Choroid plexus epithelial cell (primary cell): ENCODE data around the gene OR52I2.

Experiments
- DNase-seq: peaks from one replicate; pipeline ENCODE4 v3.0.0-alpha.2; 2010; ENCODE audit warnings: low read depth
- H3K4me3 ChIP-seq: 2 replicates; pipeline ENCODE4 v1.5.1; 2011; ENCODE audit warnings: low read depth, mild to moderate bottlenecking, control low read depth, low read length, moderate library complexity
- TF ChIP-seq, protein P1 (sequence below): conservative IDR thresholded peaks from 2 replicates; pipeline ENCODE4 v1.5.1; 2011; ENCODE audit warnings: low read depth, mild to moderate bottlenecking, control low read depth, inconsistent platforms, low read length, moderate library complexity

The OR52I2 gene

DNA sequence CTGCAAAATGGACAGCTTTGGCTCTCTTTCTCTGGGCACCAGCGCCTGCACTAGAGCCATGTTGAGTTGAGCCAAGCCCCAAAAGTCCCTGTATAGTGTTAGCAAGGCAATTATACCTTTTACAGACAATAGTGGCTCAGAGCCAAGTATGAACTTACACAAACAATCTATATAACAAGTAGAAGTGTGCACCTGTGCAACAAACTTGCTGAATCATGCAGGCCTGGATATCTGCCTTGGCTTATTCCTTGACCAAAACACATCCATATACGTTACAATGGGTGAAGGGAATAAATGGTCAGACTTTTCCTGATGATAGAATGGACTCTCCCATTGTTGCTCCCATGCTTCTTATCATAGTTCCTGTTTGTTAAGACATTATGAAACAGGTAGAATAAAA lies 3.8 kb upstream of the OR52I2 start:
- no peak overlapping the region for H3K4me3 ChIP-seq
- TF ChIP-seq, protein P1, sequence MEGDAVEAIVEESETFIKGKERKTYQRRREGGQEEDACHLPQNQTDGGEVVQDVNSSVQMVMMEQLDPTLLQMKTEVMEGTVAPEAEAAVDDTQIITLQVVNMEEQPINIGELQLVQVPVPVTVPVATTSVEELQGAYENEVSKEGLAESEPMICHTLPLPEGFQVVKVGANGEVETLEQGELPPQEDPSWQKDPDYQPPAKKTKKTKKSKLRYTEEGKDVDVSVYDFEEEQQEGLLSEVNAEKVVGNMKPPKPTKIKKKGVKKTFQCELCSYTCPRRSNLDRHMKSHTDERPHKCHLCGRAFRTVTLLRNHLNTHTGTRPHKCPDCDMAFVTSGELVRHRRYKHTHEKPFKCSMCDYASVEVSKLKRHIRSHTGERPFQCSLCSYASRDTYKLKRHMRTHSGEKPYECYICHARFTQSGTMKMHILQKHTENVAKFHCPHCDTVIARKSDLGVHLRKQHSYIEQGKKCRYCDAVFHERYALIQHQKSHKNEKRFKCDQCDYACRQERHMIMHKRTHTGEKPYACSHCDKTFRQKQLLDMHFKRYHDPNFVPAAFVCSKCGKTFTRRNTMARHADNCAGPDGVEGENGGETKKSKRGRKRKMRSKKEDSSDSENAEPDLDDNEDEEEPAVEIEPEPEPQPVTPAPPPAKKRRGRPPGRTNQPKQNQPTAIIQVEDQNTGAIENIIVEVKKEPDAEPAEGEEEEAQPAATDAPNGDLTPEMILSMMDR, result no peak
- no peak for DNase-seq

DNA sequence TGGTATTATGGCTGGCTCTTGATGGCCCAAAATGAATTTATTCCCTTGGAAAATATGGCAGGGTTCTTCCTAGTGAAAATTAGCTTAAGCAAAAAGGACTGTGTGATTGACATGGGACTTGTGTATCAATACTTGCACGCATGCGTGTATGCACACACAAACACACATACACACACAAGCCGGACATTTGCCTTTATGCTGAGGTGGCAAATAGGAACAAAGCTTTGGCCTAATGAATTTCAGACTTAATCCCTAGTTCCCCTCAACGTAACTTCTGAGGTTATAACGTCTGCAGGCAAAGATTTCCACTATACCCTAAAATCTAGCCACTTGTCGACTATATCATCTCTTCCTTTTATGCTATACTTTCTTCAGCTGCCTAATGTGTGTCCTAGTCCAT lies 2.9 kb upstream of the OR52I2 start:
- no peak for DNase-seq
- TF ChIP-seq, protein P1, result no peak
- H3K4me3 ChIP-seq, result no peak overlapping the region

DNA sequence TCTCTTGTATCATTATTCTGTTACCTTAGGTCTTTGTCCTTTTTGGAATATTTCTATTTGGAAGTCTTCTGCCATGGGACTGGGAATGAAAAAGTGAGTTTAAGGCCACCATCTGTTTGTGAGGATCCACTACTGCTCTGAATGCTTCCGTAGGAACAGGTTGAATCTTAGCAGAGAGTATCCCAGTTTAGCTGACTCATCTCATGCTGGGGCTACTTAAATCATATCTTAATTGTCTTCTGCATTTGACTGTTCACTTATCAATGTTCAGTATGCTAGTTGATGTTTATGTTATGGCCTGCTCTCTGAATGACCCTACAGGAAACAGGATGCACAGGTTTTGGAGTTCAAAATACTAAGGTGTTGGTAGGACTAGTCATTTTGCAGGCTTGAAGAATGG lies 1.4 kb upstream of the OR52I2 start:
- TF ChIP-seq, protein P1, result no peak
- H3K4me3 ChIP-seq, result no peak overlapping the region
- no peak for DNase-seq

DNA sequence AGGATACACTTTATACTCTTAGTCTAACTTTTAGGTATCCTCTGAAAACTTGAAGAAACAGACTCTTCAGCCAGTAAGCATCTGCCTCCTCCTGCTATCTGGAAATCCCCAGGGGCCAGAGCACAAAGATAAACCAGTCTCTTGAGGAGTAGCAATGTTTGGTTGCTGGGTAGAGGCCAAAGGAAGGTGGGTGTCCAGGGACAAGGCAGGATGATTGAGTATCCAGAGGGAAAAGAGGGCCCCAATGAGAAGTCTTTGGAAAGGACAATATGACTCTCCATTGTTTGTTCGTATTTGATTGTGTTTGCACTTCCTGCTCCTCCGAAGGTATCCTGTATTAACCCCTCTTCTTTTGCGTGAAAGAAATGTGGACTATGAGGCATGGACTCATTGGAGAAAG lies 7.5 kb downstream of the OR52I2 start:
- no peak for DNase-seq
- TF ChIP-seq, protein P1, result no peak
- H3K4me3 ChIP-seq, result no peak overlapping the region

DNA sequence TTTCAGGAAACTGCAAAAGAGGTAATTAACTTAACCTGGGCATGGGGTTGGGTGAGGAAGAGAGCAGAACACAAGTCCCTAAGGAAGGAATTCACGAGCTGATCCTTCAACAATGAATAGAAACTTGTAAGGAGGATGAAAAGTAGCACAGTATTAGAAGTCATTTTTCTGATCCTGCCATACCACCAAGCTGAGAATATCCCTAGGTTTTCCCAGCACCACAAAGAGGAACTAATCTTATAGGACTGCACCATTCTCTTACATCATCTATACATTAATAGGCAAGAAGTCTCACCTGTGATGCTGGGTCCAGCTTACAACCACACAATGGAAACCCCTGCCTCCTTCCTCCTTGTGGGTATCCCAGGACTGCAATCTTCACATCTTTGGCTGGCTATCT lies 12.2 kb downstream of the OR52I2 start, which contains the start of gene OR52I1:
Gene OR52I1 (plus strand): TSS at position 301 of the 400 bp plus-strand sequence. CDS start 0 bp downstream, at position 301.
- TF ChIP-seq, protein P1, result no peak
- no peak for DNase-seq
- no peak within 1 kb of the TSS for H3K4me3 ChIP-seq

DNA sequence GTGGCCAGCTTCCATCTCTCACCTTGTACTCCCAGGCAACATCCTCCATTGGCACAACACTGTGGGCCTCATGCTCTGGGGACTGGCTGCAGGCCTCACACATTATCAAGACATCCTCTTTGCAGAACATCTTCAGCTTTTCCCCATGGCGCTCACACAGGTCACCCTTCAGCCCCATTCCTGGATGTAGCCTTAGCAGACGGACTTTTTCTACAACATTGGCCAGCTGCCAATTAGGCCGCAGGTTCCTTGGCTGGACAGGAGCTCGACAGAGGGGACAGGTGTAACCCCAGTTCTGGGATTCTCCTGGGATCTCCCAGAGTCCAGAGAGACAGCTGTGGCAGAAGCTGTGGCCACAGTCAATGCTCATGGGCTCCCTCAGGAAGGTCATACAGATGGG lies 23.5 kb downstream of the OR52I2 start:
- TF ChIP-seq, protein P1, result no peak
- DNase-seq, result no peak
- H3K4me3 ChIP-seq, result no peak overlapping the region

DNA sequence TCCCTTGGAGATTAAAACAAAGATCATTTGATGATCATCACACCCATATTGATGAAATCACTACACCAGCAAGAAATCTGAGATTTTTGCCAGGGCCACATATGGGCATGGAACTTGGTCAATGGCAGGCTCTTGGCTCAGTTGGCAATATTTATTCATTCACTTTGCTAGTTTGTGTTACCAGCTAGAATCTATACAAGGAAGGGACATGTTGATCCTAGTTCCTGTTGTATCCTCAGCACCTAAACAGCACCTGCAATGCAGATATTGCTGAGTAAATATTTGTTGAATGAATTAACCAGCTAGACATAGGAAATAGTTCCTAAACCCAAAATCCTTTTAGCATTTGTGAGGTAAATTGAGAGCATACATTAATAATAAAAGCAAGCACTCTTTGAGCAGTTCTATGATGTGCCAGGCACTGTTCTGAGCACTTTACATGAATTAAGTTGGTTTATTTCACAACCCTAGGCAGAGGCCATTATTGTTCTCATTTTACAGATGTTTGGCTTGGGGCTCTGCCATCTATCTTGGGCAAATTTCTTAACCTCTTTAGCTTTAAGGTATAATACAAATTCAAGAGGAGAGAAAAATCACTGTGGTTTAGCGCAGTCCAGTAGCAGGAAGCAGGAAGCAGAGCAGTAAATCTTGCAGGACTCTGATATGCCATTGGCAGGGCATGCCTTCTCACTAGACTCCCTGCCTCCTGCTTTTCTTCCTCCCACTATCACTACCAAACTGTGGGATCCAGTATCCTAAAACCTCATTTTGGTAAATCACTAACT lies 24.9 kb downstream of the OR52I2 start:
- TF ChIP-seq, protein P1, result no peak
- peak; percentile 49 for DNase-seq
- no peak overlapping the region for H3K4me3 ChIP-seq
